Esophagus muscularis mucosa (tissue), 3 donors: ENCODE measurements around the gene ST6GALNAC3.

Experiments
- CTCF ChIP-seq, 3 experiments: fragments of 200-600 bp in 2 of 3; fragments of 450-650 bp in 1 of 3; sonication (generic) in 2 of 3; IDR thresholded peaks; one replicate each; pipeline ENCODE4 v1.5.1; 2017 to 2019; ENCODE audit warnings: antibody characterized with exemption in 3 of 3, mild to moderate bottlenecking in 2 of 3, moderate library complexity in 1 of 3
- POLR2A ChIP-seq: fragments of 450-650 bp; IDR thresholded peaks from one replicate; pipeline ENCODE4 v1.6.1; 2017; ENCODE audit warnings: antibody characterized with exemption, moderate library complexity, mild to moderate bottlenecking, low read depth
- POLR2AphosphoS5 ChIP-seq, 2 donors: sonication (generic); formaldehyde crosslinking; IDR thresholded peaks; one replicate each; pipeline ENCODE4 v1.6.1; 2017; ENCODE audit warnings: antibody characterized with exemption in 2 of 2

DNA sequence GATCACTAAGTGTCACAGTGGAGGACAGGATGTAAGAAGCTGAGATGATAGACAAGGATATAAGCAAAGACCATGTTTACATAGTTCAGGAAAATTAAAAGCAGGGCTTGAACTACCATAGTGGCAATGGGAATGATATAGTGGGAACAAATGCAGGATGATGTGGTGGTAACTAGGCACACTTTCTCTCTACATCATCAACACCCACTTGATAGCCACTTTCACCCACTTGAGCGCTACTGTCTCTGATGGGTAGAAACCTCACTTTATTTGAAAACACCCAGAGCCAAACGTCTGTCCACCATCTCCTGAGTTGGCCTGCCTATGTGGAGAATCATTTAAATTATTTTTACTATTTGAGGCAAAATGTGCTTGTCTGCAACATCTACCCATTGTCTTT is 487.7 kb downstream of the ST6GALNAC3 start:
- TF ChIP-seq CTCF (IDR thresholded peaks at IDR 0.05) (no peak), POLR2A (no peak), POLR2AphosphoS5 (IDR thresholded peaks at IDR 0.05) (no peak)
